GM21825 (cell line): ENCODE measurements around the gene CDC23.
"Not testable (repeated sequence)": the region's sequence is repeated elsewhere in the genome, so short reads cannot be mapped to it uniquely, and the experiment has no call there.

Experiments
- ATAC-seq: cut with Tn5 transposase; IDR thresholded peaks from one replicate; pipeline ENCODE4 v1.9.1; 2021; ENCODE audit warnings: mild to moderate bottlenecking, moderate library complexity; ENCODE audit not compliant: unreplicated experiment

The CDC23 gene

DNA sequence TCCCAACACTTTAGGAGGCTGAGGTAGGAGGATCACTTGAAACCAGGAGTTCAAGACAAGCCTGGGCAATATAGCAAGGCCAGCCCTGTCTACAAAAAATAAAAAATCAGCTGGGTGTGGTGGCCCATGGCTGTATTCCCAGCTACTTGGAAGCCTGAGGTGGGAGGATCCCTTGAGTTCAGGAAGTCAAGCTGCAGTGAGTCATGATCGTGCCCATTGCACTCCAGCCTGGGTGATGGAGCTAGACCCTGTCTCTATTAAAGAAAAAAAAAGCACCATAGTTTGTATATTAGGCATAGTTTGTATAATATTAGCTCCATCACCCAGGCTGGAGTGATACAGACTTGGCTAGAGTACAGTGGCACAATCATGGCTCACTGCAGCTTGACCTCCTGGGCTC is 64.3 kb downstream of the CDC23 start:
- no peak for ATAC-seq

DNA sequence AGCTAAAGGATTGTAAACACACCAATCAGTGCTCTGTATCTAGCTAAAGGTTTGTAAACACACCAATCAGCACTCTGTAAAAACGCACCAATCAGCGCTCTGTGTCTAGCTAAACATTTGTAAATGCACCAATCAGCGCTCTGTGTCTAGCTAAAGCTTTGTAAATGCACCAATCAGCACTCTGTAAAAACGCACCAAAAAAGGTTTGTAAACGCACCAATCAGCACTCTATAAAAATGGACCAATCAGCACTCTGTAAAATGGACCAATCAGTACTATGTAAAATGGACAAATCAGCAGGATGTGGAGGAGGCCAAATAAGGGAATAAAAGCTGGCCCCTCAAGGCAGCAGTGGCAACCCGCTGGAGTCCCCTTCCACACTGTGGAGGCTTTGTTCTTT is 69.5 kb downstream of the CDC23 start:
- ATAC-seq = not testable (repeated sequence)

DNA sequence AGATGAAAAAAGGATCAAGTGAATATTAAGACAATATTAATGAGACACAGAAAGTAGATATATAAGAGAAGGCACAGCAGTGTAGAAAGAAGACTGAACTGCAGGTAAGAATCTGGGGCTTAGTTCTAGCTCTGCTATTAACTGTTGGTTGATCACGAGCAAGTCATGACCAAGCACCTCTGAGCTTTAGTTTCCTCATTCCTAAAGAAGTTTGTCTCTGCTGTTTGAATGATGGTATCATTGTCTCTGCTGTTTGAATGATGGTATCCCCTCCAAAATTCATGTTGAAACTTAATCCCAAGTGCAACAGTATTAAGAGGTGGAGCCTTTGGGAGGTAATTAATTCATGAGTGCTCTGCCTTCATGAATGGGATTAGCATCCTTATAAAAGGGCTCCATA is 71.4 kb downstream of the CDC23 start:
- no peak for ATAC-seq

DNA sequence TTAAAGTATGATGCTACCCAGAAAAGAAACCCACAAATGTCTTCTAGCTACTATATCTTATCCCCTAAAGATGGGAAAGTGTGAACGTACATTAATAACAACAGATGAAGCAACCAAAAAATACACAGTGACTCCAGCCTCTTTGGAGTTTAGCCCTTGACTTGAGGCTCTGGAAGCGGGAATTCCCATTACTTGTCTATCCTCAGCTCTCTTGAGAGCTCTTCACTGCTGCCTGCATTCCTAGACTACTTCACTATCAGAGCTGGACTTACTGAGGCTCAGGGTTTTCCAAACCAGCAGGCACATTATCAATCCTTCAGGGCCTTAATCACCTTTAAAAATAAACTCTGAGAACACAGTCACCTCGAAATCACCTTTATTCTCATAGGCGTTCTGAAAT is 72.9 kb downstream of the CDC23 start:
- no peak for ATAC-seq

DNA sequence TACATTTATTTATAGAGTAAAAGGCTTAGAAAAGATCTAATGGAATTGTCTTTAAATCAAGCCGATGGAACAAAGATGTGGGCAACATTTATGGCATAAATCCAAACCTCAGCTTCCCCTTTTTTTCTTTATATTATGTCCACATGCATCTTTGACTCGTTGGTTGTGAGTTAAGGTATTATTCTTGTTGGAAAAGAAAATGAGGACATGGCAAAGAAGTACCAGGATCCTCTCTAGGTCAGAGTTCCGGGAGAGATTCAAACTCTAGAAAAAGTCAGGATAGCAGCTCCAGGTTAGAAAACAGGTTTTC is 73.4 kb downstream of the CDC23 start:
- ATAC-seq = no peak

DNA sequence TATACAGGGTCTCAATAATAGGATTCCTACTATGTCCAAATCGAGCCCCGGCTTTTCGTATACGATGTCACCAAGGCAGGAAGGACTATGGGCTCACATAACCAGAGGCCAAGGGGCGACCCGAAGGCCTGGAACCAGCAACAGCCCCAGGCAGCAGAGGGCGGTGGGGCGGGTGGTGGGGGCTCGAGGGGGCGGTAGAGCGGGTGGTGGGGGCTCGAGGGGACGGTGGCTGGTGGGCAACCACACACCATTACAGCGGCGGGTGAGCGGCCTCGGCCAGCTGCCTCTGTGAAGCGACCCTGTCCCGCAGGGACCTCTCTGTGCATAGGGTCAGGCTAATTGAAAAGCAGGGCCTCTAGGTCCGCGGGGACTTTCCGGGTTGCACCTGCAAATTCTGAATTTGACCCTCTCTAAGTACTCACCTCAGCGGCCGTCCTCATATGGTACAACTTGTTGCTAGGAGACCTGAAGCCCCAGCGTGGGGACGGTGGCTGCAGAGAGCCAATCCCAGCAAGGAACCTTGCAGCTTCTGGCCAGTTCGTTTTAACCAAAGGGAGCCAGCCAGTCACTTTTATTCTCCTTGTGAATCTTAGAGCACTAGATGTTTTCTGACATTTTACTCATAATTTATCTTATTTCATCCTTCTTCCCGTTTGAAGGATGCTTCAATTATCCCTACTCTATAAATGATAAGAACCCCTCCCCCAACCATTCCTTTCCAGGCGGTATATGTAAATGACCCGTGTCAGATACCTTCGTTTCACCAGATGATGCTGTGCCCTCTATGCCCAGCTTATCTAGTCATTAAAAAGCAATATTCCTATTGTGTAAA is 74.0 kb downstream of the CDC23 start, which contains the start of gene NME5:
NME5 (minus strand) TSS at position 480 of the 832 bp plus-strand sequence. CDS start 648 bp downstream, outside the sequence.
- no peak for ATAC-seq
